ENCODE data around the gene SULT2A1. TPM values are rescaled to one million over a fixed set of nuclear protein-coding genes. Genes with fewer than 3 reads are reported as not detected.

The SULT2A1 gene
- polyA plus RNA-seq, 1 donor (not counting 4 experiments of a cell fraction or from before 2014, with no cell fraction given): not detected

- dilution Hi-C loops (cut with MboI; ENCODE audit: extremely low pct_ligation_motif_present, low sequenced_read_pairs): no loop called here
Measured at GRCh38 chr19:47824396-47824795, 61.7 kb downstream of the SULT2A1 start.

GRCh38 chr19:47821460-47822020 is 64.6 kb downstream of the SULT2A1 start, which contains the start of gene CRX:
Gene CRX (plus strand): TSS chr19:47821937. CDS start chr19:47834444, 12,507 bp downstream.
- no peaks in the 10 kb centered on the region for H3K9me1 ChIP-seq (ENCODE audit: control insufficient read depth, extremely low read depth, insufficient read depth, low read length)
- no peak for FAIRE-seq
- dilution Hi-C loops (cut with MboI; ENCODE audit: extremely low pct_ligation_motif_present, low sequenced_read_pairs): no loop called here

More at GRCh38 chr19:47824396-47824795, 61.7 kb downstream of the SULT2A1 start:
- H3K27ac ChIP-seq (ENCODE audit: control insufficient read depth, insufficient read depth, low read length): no peak overlapping the region
- FAIRE-seq (no peak), DNase-seq (ENCODE audit: low read depth, low spot score) (no peak)
- H3K27me3 ChIP-seq (ENCODE audit: control insufficient read depth, extremely low read depth, insufficient read depth, low read length): peaks cover 9% of the 10 kb centered on the region
- H3K9me1 ChIP-seq (ENCODE audit: control insufficient read depth, extremely low read depth, insufficient read depth, low read length): no peaks in the 10 kb centered on the region
- H3K4me3 ChIP-seq (ENCODE audit: control insufficient read depth in 2 of 3, extremely low read depth in 1 of 3, insufficient read depth in 2 of 3, low read depth in 1 of 3, low read length in 3 of 3): no peak overlapping the region
- H3K4me1 ChIP-seq (ENCODE audit: control insufficient read depth, extremely low read depth, insufficient read depth, low read length): no peaks in the 10 kb centered on the region
- no peaks in the 10 kb centered on the region for H3K9me3 ChIP-seq (ENCODE audit: control insufficient read depth, low read depth, low read length)
- H2AFZ ChIP-seq (ENCODE audit: control insufficient read depth, low read length): no peak overlapping the region
- no peak overlapping the region for H3K4me2 ChIP-seq (ENCODE audit: control insufficient read depth, extremely low read depth, insufficient read depth, low read depth, low read length)
- H3K79me2 ChIP-seq (ENCODE audit: control insufficient read depth, insufficient read depth, low read length): no peaks in the 10 kb centered on the region
- H4K20me1 ChIP-seq (ENCODE audit: control insufficient read depth, extremely low read depth, insufficient read depth, low read length): peaks cover 3% of the 10 kb centered on the region
- H3K9ac ChIP-seq (ENCODE audit: control insufficient read depth, extremely low read depth, insufficient read depth, low read length): no peak overlapping the region
- no peaks in the 10 kb centered on the region for H3K36me3 ChIP-seq (ENCODE audit: control insufficient read depth in 2 of 2, extremely low read depth in 1 of 2, insufficient read depth in 2 of 2, low read length in 2 of 2)
- TF ChIP-seq EZH2 (IDR thresholded peaks at IDR 0.05; ENCODE audit: low read length): no peak
- TF ChIP-seq, protein P1, sequence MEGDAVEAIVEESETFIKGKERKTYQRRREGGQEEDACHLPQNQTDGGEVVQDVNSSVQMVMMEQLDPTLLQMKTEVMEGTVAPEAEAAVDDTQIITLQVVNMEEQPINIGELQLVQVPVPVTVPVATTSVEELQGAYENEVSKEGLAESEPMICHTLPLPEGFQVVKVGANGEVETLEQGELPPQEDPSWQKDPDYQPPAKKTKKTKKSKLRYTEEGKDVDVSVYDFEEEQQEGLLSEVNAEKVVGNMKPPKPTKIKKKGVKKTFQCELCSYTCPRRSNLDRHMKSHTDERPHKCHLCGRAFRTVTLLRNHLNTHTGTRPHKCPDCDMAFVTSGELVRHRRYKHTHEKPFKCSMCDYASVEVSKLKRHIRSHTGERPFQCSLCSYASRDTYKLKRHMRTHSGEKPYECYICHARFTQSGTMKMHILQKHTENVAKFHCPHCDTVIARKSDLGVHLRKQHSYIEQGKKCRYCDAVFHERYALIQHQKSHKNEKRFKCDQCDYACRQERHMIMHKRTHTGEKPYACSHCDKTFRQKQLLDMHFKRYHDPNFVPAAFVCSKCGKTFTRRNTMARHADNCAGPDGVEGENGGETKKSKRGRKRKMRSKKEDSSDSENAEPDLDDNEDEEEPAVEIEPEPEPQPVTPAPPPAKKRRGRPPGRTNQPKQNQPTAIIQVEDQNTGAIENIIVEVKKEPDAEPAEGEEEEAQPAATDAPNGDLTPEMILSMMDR (optimal IDR thresholded peaks at IDR 0.05 in 1 of 3, IDR thresholded peaks at IDR 0.05 in 1 of 3, conservative IDR thresholded peaks at IDR 0.05 in 1 of 3; ENCODE audit: extremely low read depth in 1 of 3, insufficient read depth in 2 of 3, low read length in 3 of 3): no peak

More at GRCh38 chr19:47821460-47822020, 64.6 kb downstream of the SULT2A1 start, which contains the start of gene CRX:
- Histone ChIP-seq H2AFZ (ENCODE audit: control insufficient read depth, low read length) (no peak within 1 kb of the TSS), H3K79me2 (ENCODE audit: control insufficient read depth, insufficient read depth, low read length) (no peaks in the 10 kb centered on the region), H3K4me1 (ENCODE audit: control insufficient read depth, extremely low read depth, insufficient read depth, low read length) (no peaks in the 10 kb centered on the region), H3K4me2 (ENCODE audit: control insufficient read depth, extremely low read depth, insufficient read depth, low read depth, low read length) (no peak within 1 kb of the TSS), H3K9me3 (ENCODE audit: control insufficient read depth, low read depth, low read length) (no peaks in the 10 kb centered on the region), H3K27ac (ENCODE audit: control insufficient read depth, insufficient read depth, low read length) (no peak within 1 kb of the TSS), H4K20me1 (ENCODE audit: control insufficient read depth, extremely low read depth, insufficient read depth, low read length) (peaks cover 3% of the 10 kb centered on the region), H3K27me3 (ENCODE audit: control insufficient read depth, extremely low read depth, insufficient read depth, low read length) (peaks cover 12% of the 10 kb centered on the region), H3K9ac (ENCODE audit: control insufficient read depth, extremely low read depth, insufficient read depth, low read length) (no peak within 1 kb of the TSS), H3K4me3 (ENCODE audit: control insufficient read depth in 2 of 3, extremely low read depth in 1 of 3, insufficient read depth in 2 of 3, low read depth in 1 of 3, low read length in 3 of 3) (no peak within 1 kb of the TSS), H3K36me3 (ENCODE audit: control insufficient read depth in 2 of 2, extremely low read depth in 1 of 2, insufficient read depth in 2 of 2, low read length in 2 of 2) (no peaks in the 10 kb centered on the region)
- no peak for TF ChIP-seq EZH2 (IDR thresholded peaks at IDR 0.05; ENCODE audit: low read length)
- TF ChIP-seq, protein P1 (optimal IDR thresholded peaks at IDR 0.05 in 1 of 3, IDR thresholded peaks at IDR 0.05 in 1 of 3, conservative IDR thresholded peaks at IDR 0.05 in 1 of 3; ENCODE audit: extremely low read depth in 1 of 3, insufficient read depth in 2 of 3, low read length in 3 of 3): no peak
- DNase-seq (ENCODE audit: low read depth, low spot score): no peak

Other genes starting within 250 kb of the SULT2A1 start
- gene EHD2, start 172.9 kb downstream of the SULT2A1 start, polyA plus RNA-seq: 18.3 to 48.5 TPM (median 23.7 TPM) in 3 replicates
- 64.5 to 80.2 TPM (median 73.9 TPM) in 3 replicates for gene NOP53, start 140.8 kb downstream of the SULT2A1 start, polyA plus RNA-seq
- 421 to 777 TPM (median 509 TPM) in 3 replicates for gene SELENOW, start 107.6 kb downstream of the SULT2A1 start, polyA plus RNA-seq
- not detected in 3 replicates for gene TPRX1, start 81.8 kb downstream of the SULT2A1 start, polyA plus RNA-seq
- gene CRX, start 64.4 kb downstream of the SULT2A1 start, polyA plus RNA-seq: not detected in 3 replicates
- not detected in 3 replicates for gene TPRX2, start 27.1 kb downstream of the SULT2A1 start, polyA plus RNA-seq
- not detected in 3 replicates for gene BSPH1, start 105.9 kb upstream of the SULT2A1 start, polyA plus RNA-seq
- gene ELSPBP1, start 108.3 kb upstream of the SULT2A1 start, polyA plus RNA-seq: not detected in 3 replicates
- gene CABP5, start 157.8 kb upstream of the SULT2A1 start, polyA plus RNA-seq: not detected in 3 replicates
- gene PLA2G4C, start 224.5 kb upstream of the SULT2A1 start, polyA plus RNA-seq: 0.35 to 1.3 TPM (median 0.56 TPM) in 3 replicates